ENCODE results near the gene SOS2.

The SOS2 gene

GRCh38 chr14:50094056-50094755, 137.2 kb downstream of the SOS2 start:
- Histone ChIP-seq H3K9ac (ENCODE audit: low read depth, low read length) (no peak overlapping the region), H3K27me3 (ENCODE audit: insufficient read depth, low read length) (no peaks in the 10 kb centered on the region), H3K4me1 (ENCODE audit: insufficient read depth, low read length) (no peaks in the 10 kb centered on the region), H3K4me3 (ENCODE audit: low read length) (no peak overlapping the region), H3K36me3 (ENCODE audit: insufficient read depth, low read length) (no peaks in the 10 kb centered on the region), H3K9me3 (ENCODE audit: insufficient read depth, low read depth, low read length) (no peaks in the 10 kb centered on the region), H3K27ac (ENCODE audit: low read depth, low read length) (no peak overlapping the region)
- 85% methylated on average over 9 of the region's 11 CpGs for WGBS

- Histone ChIP-seq H3K9ac (ENCODE audit: low read depth, low read length) (no peak overlapping the region), H3K4me1 (ENCODE audit: insufficient read depth, low read length) (no peaks in the 10 kb centered on the region), H3K4me3 (ENCODE audit: low read length) (no peak overlapping the region), H3K27ac (ENCODE audit: low read depth, low read length) (no peak overlapping the region), H3K9me3 (ENCODE audit: insufficient read depth, low read depth, low read length) (no peaks in the 10 kb centered on the region), H3K36me3 (ENCODE audit: insufficient read depth, low read length) (no peaks in the 10 kb centered on the region), H3K27me3 (ENCODE audit: insufficient read depth, low read length) (no peaks in the 10 kb centered on the region)
- 87% methylated on average over 1 of the region's 2 CpGs for whole genome bisulfite sequencing
These were observed 137.9 kb downstream of the SOS2 start for GRCh38 chr14:50093496-50093895.

- Histone ChIP-seq H3K4me3 (ENCODE audit: low read length) (no peak overlapping the region), H3K9ac (ENCODE audit: low read depth, low read length) (no peak overlapping the region)
- WGBS: 85% methylated on average over 6 of the region's 6 CpGs
These were observed 139.3 kb downstream of the SOS2 start for GRCh38 chr14:50092006-50092555.

DNA sequence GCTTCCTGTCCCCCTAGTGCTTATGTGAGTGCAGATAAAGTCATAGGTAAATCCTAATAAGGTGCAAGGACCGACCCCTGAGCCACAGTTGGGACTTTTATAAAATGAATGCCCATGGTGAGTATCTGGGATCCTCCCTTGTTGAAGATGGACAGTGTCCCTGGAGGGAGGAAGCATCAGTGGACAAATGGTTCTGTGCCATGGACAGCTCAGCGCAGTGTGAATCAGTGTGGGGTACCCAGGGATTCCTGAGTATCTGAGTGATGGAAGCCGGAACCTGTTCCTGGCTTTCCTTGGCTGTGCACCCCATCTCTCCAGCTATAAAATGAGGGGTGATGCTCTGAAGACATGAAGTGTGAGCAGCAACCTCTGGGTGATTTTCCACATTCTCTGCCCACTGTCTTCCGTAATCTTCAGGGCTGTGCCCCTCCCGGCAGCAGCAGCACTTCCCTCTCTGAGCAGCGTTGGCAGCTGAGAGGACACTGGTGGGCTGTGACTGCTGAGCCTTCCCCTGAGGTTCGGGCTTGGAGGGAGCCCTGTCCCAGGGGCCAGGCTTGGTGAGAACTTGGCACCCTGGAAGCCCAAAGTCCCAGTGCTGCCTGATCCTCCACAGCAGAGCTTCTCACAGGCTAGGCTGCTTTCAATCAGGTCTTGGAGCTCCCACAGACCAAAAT, 140.0 kb downstream of the SOS2 start:
- H3K27me3 ChIP-seq (ENCODE audit: insufficient read depth, low read length): no peaks in the 10 kb centered on the region
- 93% methylated on average over 7 of the region's 7 CpGs for WGBS
- H3K9me3 ChIP-seq (ENCODE audit: insufficient read depth, low read depth, low read length): no peaks in the 10 kb centered on the region
- no peak overlapping the region for H3K4me3 ChIP-seq (ENCODE audit: low read length)
- H3K36me3 ChIP-seq (ENCODE audit: insufficient read depth, low read length): no peaks in the 10 kb centered on the region
- H3K9ac ChIP-seq (ENCODE audit: low read depth, low read length): no peak overlapping the region
- no peaks in the 10 kb centered on the region for H3K4me1 ChIP-seq (ENCODE audit: insufficient read depth, low read length)
- H3K27ac ChIP-seq (ENCODE audit: low read depth, low read length): no peak overlapping the region

More at GRCh38 chr14:50092006-50092555, 139.3 kb downstream of the SOS2 start:
- H3K27ac ChIP-seq (ENCODE audit: low read depth, low read length): no peak overlapping the region
- H3K36me3 ChIP-seq (ENCODE audit: insufficient read depth, low read length): no peaks in the 10 kb centered on the region
- no peaks in the 10 kb centered on the region for H3K27me3 ChIP-seq (ENCODE audit: insufficient read depth, low read length)
- no peaks in the 10 kb centered on the region for H3K4me1 ChIP-seq (ENCODE audit: insufficient read depth, low read length)
- H3K9me3 ChIP-seq (ENCODE audit: insufficient read depth, low read depth, low read length): no peaks in the 10 kb centered on the region

- WGBS: 92% methylated on average over 5 of the region's 5 CpGs
- H3K9me3 ChIP-seq (ENCODE audit: insufficient read depth, low read depth, low read length): no peaks in the 10 kb centered on the region
These were observed 142.2 kb downstream of the SOS2 start for GRCh38 chr14:50089208-50089607.

DNA sequence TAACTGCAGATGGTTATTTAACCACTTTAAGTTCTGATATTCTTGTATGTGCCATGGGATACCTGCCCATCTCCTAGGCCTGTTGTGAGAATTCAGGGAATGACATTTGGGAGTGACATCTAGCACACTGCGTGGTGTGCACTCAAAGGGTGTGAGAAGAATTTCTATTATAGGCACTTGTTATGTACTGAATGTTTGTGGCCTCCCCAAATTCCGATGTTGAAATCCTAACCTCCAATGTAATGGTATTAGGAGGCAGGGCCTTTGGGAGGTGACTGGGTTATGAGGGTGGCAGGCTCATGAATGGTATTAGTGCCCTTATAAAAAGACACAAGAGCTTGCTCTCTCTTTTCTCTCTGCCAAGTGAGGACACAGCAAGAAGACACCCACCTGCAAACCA, 142.6 kb downstream of the SOS2 start:
- H3K9me3 ChIP-seq (ENCODE audit: insufficient read depth, low read depth, low read length): no peaks in the 10 kb centered on the region
- H3K36me3 ChIP-seq (ENCODE audit: insufficient read depth, low read length): no peaks in the 10 kb centered on the region
- H3K27ac ChIP-seq (ENCODE audit: low read depth, low read length): no peak overlapping the region
- WGBS: 45% methylated on average over 2 of the region's 2 CpGs
- H3K27me3 ChIP-seq (ENCODE audit: insufficient read depth, low read length): no peaks in the 10 kb centered on the region
- H3K9ac ChIP-seq (ENCODE audit: low read depth, low read length): no peak overlapping the region
- no peak overlapping the region for H3K4me3 ChIP-seq (ENCODE audit: low read length)
- no peaks in the 10 kb centered on the region for H3K4me1 ChIP-seq (ENCODE audit: insufficient read depth, low read length)

More at GRCh38 chr14:50089208-50089607, 142.2 kb downstream of the SOS2 start:
- Histone ChIP-seq H3K4me3 (ENCODE audit: low read length) (no peak overlapping the region), H3K27ac (ENCODE audit: low read depth, low read length) (no peak overlapping the region), H3K27me3 (ENCODE audit: insufficient read depth, low read length) (no peaks in the 10 kb centered on the region), H3K9ac (ENCODE audit: low read depth, low read length) (no peak overlapping the region), H3K4me1 (ENCODE audit: insufficient read depth, low read length) (no peaks in the 10 kb centered on the region), H3K36me3 (ENCODE audit: insufficient read depth, low read length) (no peaks in the 10 kb centered on the region)

DNA sequence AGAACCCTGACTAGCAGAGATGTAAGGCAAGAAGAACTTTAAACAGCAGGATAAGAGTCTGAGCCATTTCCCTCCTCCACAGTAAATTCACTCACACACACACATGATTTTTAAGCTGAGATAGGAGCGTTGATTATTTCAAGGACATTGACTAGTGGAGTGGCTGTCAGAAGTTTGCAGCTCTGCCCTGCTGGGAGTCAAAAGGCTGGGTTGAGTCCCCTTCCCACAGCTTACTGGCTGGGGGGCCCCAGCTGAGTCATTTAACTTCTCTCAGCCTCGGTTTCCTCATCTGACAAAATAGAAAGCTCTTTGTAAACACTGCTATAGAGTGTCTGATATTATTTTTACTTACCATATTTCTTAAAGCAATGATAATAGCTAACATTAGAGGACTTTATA, 143.3 kb downstream of the SOS2 start:
- WGBS: 82% methylated on average over 1 of the region's 2 CpGs
- H3K36me3 ChIP-seq (ENCODE audit: insufficient read depth, low read length): no peaks in the 10 kb centered on the region
- H3K27me3 ChIP-seq (ENCODE audit: insufficient read depth, low read length): no peaks in the 10 kb centered on the region
- no peak overlapping the region for H3K27ac ChIP-seq (ENCODE audit: low read depth, low read length)
- H3K9me3 ChIP-seq (ENCODE audit: insufficient read depth, low read depth, low read length): no peaks in the 10 kb centered on the region
- no peak overlapping the region for H3K9ac ChIP-seq (ENCODE audit: low read depth, low read length)
- no peaks in the 10 kb centered on the region for H3K4me1 ChIP-seq (ENCODE audit: insufficient read depth, low read length)
- H3K4me3 ChIP-seq (ENCODE audit: low read length): no peak overlapping the region

- Histone ChIP-seq H3K9ac (ENCODE audit: low read depth, low read length) (no peak overlapping the region), H3K27ac (ENCODE audit: low read depth, low read length) (no peak overlapping the region), H3K27me3 (ENCODE audit: insufficient read depth, low read length) (no peaks in the 10 kb centered on the region), H3K4me1 (ENCODE audit: insufficient read depth, low read length) (no peaks in the 10 kb centered on the region), H3K4me3 (ENCODE audit: low read length) (no peak overlapping the region), H3K36me3 (ENCODE audit: insufficient read depth, low read length) (no peaks in the 10 kb centered on the region), H3K9me3 (ENCODE audit: insufficient read depth, low read depth, low read length) (no peaks in the 10 kb centered on the region)
- WGBS: 78% methylated on average over 1 of the region's 1 CpG
These were observed 143.8 kb downstream of the SOS2 start for GRCh38 chr14:50087341-50088116.

DNA sequence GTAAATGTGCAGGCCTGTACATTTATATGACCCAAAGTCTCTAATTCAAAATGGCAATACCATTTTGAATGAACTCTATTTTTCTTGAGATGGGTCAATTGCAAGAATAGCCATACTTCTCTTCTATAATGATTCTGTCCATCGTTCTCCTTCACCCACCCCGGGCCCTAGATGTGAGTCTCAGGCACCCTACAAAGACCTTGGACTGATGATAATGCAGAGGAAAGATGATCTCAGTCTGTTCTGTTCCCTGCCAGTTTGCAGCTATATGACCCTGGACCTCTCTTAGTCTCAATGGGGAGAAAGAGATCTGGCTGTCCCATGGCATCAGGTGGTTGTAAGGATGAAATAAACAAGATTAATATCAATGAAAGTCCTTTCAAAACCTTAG, 145.1 kb downstream of the SOS2 start:
- no peaks in the 10 kb centered on the region for H3K4me1 ChIP-seq (ENCODE audit: insufficient read depth, low read length)
- H3K36me3 ChIP-seq (ENCODE audit: insufficient read depth, low read length): no peaks in the 10 kb centered on the region
- no peaks in the 10 kb centered on the region for H3K27me3 ChIP-seq (ENCODE audit: insufficient read depth, low read length)
- 88% methylated on average over 2 of the region's 2 CpGs for whole genome bisulfite sequencing
- no peak overlapping the region for H3K27ac ChIP-seq (ENCODE audit: low read depth, low read length)
- H3K4me3 ChIP-seq (ENCODE audit: low read length): no peak overlapping the region
- no peaks in the 10 kb centered on the region for H3K9me3 ChIP-seq (ENCODE audit: insufficient read depth, low read depth, low read length)
- H3K9ac ChIP-seq (ENCODE audit: low read depth, low read length): no peak overlapping the region

- 89% methylated on average over 9 of the region's 10 CpGs for WGBS
- no peaks in the 10 kb centered on the region for H3K27me3 ChIP-seq (ENCODE audit: insufficient read depth, low read length)
- no peaks in the 10 kb centered on the region for H3K4me1 ChIP-seq (ENCODE audit: insufficient read depth, low read length)
- no peaks in the 10 kb centered on the region for H3K9me3 ChIP-seq (ENCODE audit: insufficient read depth, low read depth, low read length)
- H3K9ac ChIP-seq (ENCODE audit: low read depth, low read length): no peak overlapping the region
- H3K4me3 ChIP-seq (ENCODE audit: low read length): no peak overlapping the region
- H3K27ac ChIP-seq (ENCODE audit: low read depth, low read length): no peak overlapping the region
- H3K36me3 ChIP-seq (ENCODE audit: insufficient read depth, low read length): no peaks in the 10 kb centered on the region
These were observed 145.6 kb downstream of the SOS2 start for GRCh38 chr14:50085570-50086320.

Data from HUES64 (cell line).